Measurements from ENCODE around the gene NDFIP2.

NDFIP2 gene

GRCh38 chr13:79468819-79469218 is 12.1 kb upstream of the NDFIP2 start:
- Histone ChIP-seq H2AFZ (ENCODE audit: low read depth, low read length, severe bottlenecking) (no peak overlapping the region), H3K9me3 (ENCODE audit: insufficient read depth, low read length) (no peaks in the 10 kb centered on the region)

GRCh38 chr13:79469608-79470007 is 11.3 kb upstream of the NDFIP2 start:
- Histone ChIP-seq H3K79me2 (ENCODE audit: insufficient read depth, low read length) (no peaks in the 10 kb centered on the region), H4K20me1 (ENCODE audit: low read depth, low read length) (no peaks in the 10 kb centered on the region), H3K9me3 (ENCODE audit: insufficient read depth, low read length) (no peaks in the 10 kb centered on the region), H2AFZ (ENCODE audit: low read depth, low read length, severe bottlenecking) (no peak overlapping the region), H3K27me3 (ENCODE audit: low read length) (no peaks in the 10 kb centered on the region), H3K9me2 (replicated peaks; ENCODE audit: insufficient read depth, low read length) (no peaks in the 10 kb centered on the region), H3K27ac (ENCODE audit: low read depth, low read length) (no peak overlapping the region), H3F3A (ENCODE audit: insufficient read depth) (no peaks in the 10 kb centered on the region), H3K9ac (ENCODE audit: low read length) (no peak overlapping the region), H3K4me3 (ENCODE audit: insufficient read depth, low read length, poor library complexity, severe bottlenecking) (no peak overlapping the region), H3K4me2 (ENCODE audit: low read depth, low read length, poor library complexity, severe bottlenecking) (no peak overlapping the region), H3K36me3 (ENCODE audit: low read length) (no peaks in the 10 kb centered on the region)
- TF ChIP-seq EZH2phosphoT487 (conservative IDR thresholded peaks at IDR 0.05; ENCODE audit: low read length) (no peak), CTCF (IDR thresholded peaks at IDR 0.05; ENCODE audit: insufficient read depth, low read length, poor library complexity, severe bottlenecking) (no peak)

More at GRCh38 chr13:79468819-79469218, 12.1 kb upstream of the NDFIP2 start:
- Histone ChIP-seq H3F3A (ENCODE audit: insufficient read depth) (no peaks in the 10 kb centered on the region), H3K36me3 (ENCODE audit: low read length) (no peaks in the 10 kb centered on the region), H3K9me2 (replicated peaks; ENCODE audit: insufficient read depth, low read length) (no peaks in the 10 kb centered on the region), H3K4me3 (ENCODE audit: insufficient read depth, low read length, poor library complexity, severe bottlenecking) (no peak overlapping the region), H3K27ac (ENCODE audit: low read depth, low read length) (no peak overlapping the region), H4K20me1 (ENCODE audit: low read depth, low read length) (no peaks in the 10 kb centered on the region), H3K79me2 (ENCODE audit: insufficient read depth, low read length) (no peaks in the 10 kb centered on the region), H3K4me2 (ENCODE audit: low read depth, low read length, poor library complexity, severe bottlenecking) (no peak overlapping the region), H3K27me3 (ENCODE audit: low read length) (no peaks in the 10 kb centered on the region), H3K9ac (ENCODE audit: low read length) (no peak overlapping the region)
- no peak for TF ChIP-seq EZH2phosphoT487 (conservative IDR thresholded peaks at IDR 0.05; ENCODE audit: low read length)
- no peak for TF ChIP-seq CTCF (IDR thresholded peaks at IDR 0.05; ENCODE audit: insufficient read depth, low read length, poor library complexity, severe bottlenecking)

DNA sequence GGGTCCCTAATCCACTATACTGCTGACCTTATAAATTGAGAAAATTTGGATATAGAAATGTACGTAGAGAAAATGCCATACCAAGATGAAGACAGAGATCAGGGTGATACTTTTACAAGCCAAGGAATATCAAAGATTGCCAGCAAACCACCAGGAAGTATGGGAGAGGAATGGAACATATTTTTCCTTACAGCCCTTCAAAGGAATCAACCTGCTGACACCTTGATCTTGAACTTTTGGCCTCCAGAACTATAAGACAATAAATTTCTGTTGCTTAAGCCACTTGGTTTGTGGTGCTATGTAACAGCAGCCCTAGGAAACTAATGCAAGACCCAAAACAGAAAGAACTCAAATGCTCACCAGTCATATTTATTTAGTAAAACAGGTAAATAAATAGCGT is 10.3 kb upstream of the NDFIP2 start:
- Histone ChIP-seq H3K27ac (ENCODE audit: low read depth, low read length) (no peak overlapping the region), H3K27me3 (ENCODE audit: low read length) (no peaks in the 10 kb centered on the region), H3K36me3 (ENCODE audit: low read length) (no peaks in the 10 kb centered on the region), H4K20me1 (ENCODE audit: low read depth, low read length) (no peaks in the 10 kb centered on the region), H3K9me3 (ENCODE audit: insufficient read depth, low read length) (no peaks in the 10 kb centered on the region), H3F3A (ENCODE audit: insufficient read depth) (no peaks in the 10 kb centered on the region), H3K9me2 (replicated peaks; ENCODE audit: insufficient read depth, low read length) (no peaks in the 10 kb centered on the region), H3K4me3 (ENCODE audit: insufficient read depth, low read length, poor library complexity, severe bottlenecking) (no peak overlapping the region), H3K9ac (ENCODE audit: low read length) (no peak overlapping the region), H3K4me2 (ENCODE audit: low read depth, low read length, poor library complexity, severe bottlenecking) (no peak overlapping the region), H3K79me2 (ENCODE audit: insufficient read depth, low read length) (no peaks in the 10 kb centered on the region), H2AFZ (ENCODE audit: low read depth, low read length, severe bottlenecking) (no peak overlapping the region)
- no peak for TF ChIP-seq EZH2phosphoT487 (conservative IDR thresholded peaks at IDR 0.05; ENCODE audit: low read length)
- TF ChIP-seq CTCF (IDR thresholded peaks at IDR 0.05; ENCODE audit: insufficient read depth, low read length, poor library complexity, severe bottlenecking) = no peak
